Smooth muscle cell of the brain vasculature (primary cell): ENCODE results near the gene WNT3.
A peak's percentile ranks its signal among the peaks of the same experiment; 100 is the strongest.
"Not testable (repeated sequence)": the region's sequence is repeated elsewhere in the genome, so short reads cannot be mapped to it uniquely, and the experiment has no call there.

Source experiments
- DNase-seq: peaks from one replicate; pipeline ENCODE4 v3.0.0-alpha.2; 2012; ENCODE audit warnings: low read depth, low spot score

WNT3 gene

GRCh38 chr17:46765453-46765852 lies 53.0 kb downstream of the WNT3 start:
- DNase-seq, result no peak

GRCh38 chr17:46764709-46765401 lies 53.6 kb downstream of the WNT3 start:
- DNase-seq, result peak; percentile 26

- no peak for DNase-seq
Observed at GRCh38 chr17:46764000-46764708, 54.3 kb downstream of the WNT3 start.

- DNase-seq, result no peak
Observed at GRCh38 chr17:46763416-46763815, 55.1 kb downstream of the WNT3 start.

- no peak for DNase-seq
Observed at GRCh38 chr17:46759141-46759540, 59.4 kb downstream of the WNT3 start.

DNA sequence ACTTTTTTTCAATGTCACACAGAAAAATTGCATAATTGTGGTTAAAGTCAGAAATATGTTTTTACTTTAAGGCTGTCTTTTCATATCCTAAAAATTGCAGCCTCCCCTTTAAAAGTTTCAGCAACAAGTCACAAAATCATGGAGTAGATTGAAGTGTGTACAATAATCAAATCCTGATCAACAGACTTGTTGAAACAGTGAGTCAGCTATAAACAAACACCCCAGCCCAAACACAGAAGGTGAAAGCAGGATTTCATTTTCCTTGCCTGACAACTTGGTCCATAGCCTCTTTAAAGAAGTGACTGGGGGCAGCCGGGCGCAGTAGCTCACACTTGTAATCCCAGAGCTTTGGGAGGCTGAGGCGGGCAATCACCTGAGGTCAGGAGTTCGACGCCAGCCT lies 59.9 kb downstream of the WNT3 start:
- DNase-seq, result no peak

DNA sequence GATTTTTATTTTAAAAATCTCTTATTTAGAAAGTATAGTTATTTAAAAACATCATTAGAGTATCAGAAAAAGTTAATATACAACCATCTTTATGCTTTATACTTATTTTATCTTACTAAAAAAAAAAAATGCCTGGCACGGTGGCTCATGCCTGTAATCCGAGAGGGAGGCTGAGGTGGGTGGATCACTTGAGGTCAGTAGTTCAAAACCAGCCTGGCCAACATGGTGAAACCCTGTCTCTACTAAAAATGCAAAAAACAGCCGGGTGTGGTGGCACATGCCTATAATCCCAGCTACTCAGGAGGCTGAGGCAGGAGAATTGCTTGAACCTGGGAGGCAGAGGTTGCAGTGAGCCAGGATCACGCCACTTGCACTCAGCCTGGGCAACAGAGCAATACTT lies 60.9 kb downstream of the WNT3 start:
- DNase-seq, result not testable (repeated sequence)

DNA sequence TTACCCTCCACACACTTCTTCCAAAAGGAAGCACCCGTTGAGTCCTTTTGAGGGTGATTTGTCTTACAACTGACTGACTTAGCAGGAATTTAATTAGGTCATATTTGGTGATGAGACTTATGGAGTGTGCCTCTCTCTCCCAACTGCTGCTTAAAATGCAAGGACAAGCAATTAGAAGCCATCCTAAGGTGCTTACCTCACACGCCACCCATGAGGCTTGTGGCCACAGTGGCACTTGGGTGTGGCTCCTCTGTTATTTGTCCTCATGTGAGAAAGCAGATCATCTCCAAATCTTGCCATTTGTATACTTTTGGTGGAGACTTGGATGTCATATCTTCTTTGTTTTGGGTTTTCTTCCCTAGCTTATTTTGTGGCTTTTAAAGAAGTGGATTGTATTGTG lies 61.6 kb downstream of the WNT3 start:
- DNase-seq, result no peak

- DNase-seq, result no peak
Observed at GRCh38 chr17:46756081-46756735, 62.3 kb downstream of the WNT3 start.

- no peak for DNase-seq
Observed at GRCh38 chr17:46753776-46754175, 64.7 kb downstream of the WNT3 start.

- no peak for DNase-seq
Observed at GRCh38 chr17:46751425-46751824, 67.1 kb downstream of the WNT3 start.

GRCh38 chr17:46745376-46745775 lies 73.1 kb downstream of the WNT3 start:
- no peak for DNase-seq

DNA sequence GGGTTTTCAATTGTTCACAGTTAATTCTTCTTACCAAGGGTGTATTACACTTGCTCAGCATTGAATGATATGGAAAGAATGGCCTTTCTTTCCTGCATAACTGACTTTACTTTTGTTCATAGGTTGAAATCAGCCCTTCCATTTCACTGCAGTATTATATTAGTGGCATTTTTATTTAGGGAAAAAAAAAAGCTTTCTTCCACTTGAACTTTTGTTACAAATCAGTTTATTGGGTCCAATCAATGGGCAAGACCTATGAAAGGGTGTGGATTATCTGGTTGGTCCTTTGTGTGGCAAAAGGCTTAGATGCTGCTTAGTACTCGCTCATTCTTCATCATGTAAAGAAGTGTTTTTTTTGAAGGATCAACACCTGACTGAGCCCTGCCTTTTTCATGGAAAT lies 74.1 kb downstream of the WNT3 start:
- DNase-seq, result no peak

DNA sequence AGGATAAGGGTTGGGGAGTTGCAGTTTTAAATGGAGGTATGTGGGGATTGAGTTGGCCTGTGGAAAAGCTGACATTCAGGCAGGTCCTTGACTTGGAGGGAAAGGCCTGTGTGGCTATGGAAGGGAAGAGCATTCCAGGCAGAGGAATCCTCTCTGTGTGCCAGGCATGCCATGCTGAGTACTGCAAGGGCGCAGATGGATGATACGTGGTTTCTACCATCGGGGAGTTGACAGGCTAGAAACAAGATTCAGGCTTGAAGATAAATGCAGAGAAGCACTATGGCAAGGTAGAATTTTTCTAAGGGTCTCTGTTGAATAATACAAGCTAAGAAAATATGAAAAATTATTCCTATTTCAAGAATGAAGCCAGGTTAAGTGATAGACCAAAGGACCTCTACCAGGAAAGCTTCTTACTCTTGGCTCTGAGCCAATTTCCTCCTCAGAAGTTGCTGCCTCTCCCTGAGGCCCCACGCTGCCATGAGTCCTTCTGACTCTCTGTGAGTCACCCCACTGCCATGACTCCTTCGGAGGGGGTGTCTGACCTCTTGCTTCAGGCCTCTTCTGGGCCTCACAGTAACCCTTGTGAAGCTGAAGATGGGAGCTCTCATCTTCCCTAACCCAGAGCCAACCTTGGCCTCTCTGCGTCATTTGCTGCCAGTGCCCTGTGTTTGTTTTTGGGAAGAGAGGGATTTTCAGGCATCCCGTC lies 75.8 kb downstream of the WNT3 start:
- peak; percentile 36 for DNase-seq

- no peak for DNase-seq
Observed at GRCh38 chr17:46741122-46741730, 77.3 kb downstream of the WNT3 start.

DNA sequence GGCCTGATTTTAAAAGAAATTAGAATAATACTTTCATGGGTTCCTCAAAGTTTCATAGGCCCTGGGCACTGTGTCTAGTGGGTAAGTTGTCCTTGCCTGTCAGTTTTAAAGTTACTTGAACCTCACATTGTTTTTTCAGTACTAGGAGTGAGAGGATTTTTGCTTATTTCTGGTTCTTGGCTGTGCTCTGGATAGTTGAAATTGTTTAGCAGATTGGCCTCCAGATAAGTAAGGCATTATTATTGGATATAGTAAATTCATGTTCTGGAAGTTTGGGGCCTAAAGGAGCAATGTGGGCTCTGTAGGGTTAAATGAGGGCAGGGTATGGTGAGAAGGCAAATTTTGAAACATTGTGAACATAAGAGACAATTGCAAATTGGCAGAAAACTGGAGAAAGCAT lies 78.5 kb downstream of the WNT3 start:
- DNase-seq, result no peak

GRCh38 chr17:46738544-46738943 lies 79.9 kb downstream of the WNT3 start:
- DNase-seq, result no peak

- DNase-seq, result no peak
Observed at GRCh38 chr17:46737326-46737725, 81.2 kb downstream of the WNT3 start.

- no peak for DNase-seq
Observed at GRCh38 chr17:46736100-46736499, 82.4 kb downstream of the WNT3 start.

DNA sequence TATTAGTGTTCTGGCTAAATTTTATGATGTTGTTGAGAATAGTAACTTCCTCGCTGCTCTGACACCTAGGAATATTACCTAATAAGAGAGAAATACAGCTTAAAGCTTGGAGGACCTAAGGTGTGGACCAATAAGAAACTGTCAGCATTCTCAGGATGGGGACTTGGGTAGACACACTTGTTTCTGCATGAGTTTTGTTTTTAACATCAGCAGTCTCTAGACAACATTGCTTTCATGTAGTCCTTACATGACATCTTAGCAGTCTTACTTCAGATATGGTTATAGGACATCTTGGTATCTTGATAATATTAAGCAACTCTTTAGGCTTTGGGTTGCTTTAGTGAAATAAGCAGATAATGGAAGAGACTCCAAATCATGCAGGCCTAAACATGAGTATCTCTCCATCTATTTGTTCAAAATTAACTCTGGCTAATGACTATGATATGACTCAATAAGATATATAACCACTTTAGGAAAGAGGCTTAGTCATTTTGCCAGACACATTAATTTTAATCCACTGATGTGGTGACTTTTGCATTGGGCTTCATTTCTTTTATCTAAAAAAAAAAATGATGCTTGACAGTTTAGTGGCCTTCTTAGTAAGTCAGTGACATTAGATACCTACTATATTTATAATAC lies 84.5 kb downstream of the WNT3 start:
- DNase-seq, result no peak

DNA sequence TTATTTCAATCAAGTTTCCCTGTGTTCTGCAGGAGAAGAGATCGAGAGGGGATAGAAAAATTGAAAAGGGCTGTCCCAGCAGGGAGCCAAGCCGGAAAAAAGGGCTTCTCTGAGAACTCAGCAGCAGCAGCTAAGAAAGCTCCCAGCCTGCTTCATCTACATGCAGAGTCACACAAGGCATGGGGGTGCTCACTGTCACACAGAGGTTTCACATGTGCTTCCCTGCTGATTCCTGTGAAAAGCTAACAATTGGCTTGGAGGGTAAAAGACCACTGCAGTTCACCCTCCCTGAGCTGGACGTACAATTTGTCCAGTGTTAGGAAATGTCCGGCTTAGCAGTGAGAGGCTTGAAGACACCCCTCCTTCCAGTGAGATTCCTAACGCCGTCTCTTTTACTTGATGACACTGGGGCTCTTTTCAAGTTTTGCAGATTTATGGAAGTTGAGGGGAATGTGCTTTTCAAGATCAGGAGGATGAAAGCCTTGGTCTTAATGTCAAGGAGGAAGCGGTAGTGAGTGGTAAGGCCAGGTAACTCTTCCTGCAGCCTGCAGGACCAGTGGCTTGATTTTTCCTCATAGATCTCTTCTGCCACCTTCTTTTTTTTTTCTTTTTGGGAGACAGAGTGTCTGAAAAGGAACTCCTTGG lies 85.6 kb downstream of the WNT3 start:
- no peak for DNase-seq
